Type B pancreatic cell (in vitro differentiated cells): ENCODE data around the gene HUS1. TPM values are rescaled to one million over a fixed set of nuclear protein-coding genes. Genes with fewer than 3 reads are reported as not detected.
A peak's percentile ranks its signal among the peaks of the same experiment; 100 is the strongest.
"Not testable (repeated sequence)": the region's sequence is repeated elsewhere in the genome, so short reads cannot be mapped to it uniquely, and the experiment has no call there.

Experiments used
- DNase-seq: peaks from one replicate; pipeline ENCODE4 v3.0.0; 2021; ENCODE audit warnings: mixed read lengths; ENCODE audit not compliant: unreplicated experiment; ENCODE audit errors: extremely low spot score
- H3K27ac Mint-ChIP-seq: 2 replicates; pipeline ENCODE4 v1.8.0; 2021; ENCODE audit warnings: mild to moderate bottlenecking, mixed read lengths
- H3K27me3 Mint-ChIP-seq: 2 replicates; pipeline ENCODE4 v1.8.0; 2021; ENCODE audit warnings: mixed read lengths
- H3K36me3 Mint-ChIP-seq: 2 replicates; pipeline ENCODE4 v1.8.0; 2021; ENCODE audit warnings: mixed read lengths
- H3K4me1 Mint-ChIP-seq: one replicate; pipeline ENCODE4 v1.8.0; 2021; ENCODE audit warnings: mixed read lengths; ENCODE audit not compliant: unreplicated experiment
- H3K4me3 Mint-ChIP-seq: 2 replicates; pipeline ENCODE4 v1.8.0; 2021; ENCODE audit warnings: mild to moderate bottlenecking, mixed read lengths
- H3K9me3 Mint-ChIP-seq: 2 replicates; pipeline ENCODE4 v1.8.0; 2021; ENCODE audit warnings: mixed read lengths
- total RNA-seq: library from RNA; stranded (reverse); gene quantifications from 2 replicates; pipeline ENCODE4 v1.2.1, GENCODE V29; 2021; ENCODE audit warnings: low replicate concordance
- TF ChIP-seq, protein P1 (sequence below): fragments of 200-600 bp; sonication (generic); conservative IDR thresholded peaks from 2 replicates; pipeline ENCODE4 v1.5.0; 2021; ENCODE audit warnings: antibody characterized with exemption, mild to moderate bottlenecking

The HUS1 gene
- total RNA-seq, 1 donor from 2014 or later, result 34.5 TPM

DNA sequence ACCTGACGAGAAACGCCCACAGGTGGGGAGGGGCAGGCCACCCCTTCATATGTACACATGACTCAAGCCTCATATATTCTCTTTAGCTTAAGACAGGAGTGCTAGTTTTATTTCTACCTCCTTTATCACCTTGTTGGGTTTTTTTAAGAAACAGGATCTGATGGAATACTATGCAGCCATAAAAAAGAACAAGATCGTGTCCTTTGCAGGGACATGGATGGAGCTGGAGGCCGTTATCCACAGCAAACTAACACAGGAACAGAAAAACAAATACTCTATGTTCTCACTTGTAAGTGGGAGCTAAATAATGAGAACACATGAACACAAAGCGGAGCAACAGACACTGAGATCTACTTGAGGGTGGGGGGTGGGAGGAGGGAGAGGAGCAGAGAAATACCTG is 11.2 kb upstream of the HUS1 start:
- no peak for DNase-seq
- Mint-ChIP-seq H3K4me1 (peaks cover 28% of the 10 kb centered on the region), H3K27ac (peak overlapping the region; percentile 45), H3K4me3 (peak overlapping the region; percentile 29), H3K9me3 (peaks cover 6% of the 10 kb centered on the region), H3K36me3 (peaks cover 4% of the 10 kb centered on the region), H3K27me3 (peaks cover 5% of the 10 kb centered on the region)
- TF ChIP-seq, protein P1, sequence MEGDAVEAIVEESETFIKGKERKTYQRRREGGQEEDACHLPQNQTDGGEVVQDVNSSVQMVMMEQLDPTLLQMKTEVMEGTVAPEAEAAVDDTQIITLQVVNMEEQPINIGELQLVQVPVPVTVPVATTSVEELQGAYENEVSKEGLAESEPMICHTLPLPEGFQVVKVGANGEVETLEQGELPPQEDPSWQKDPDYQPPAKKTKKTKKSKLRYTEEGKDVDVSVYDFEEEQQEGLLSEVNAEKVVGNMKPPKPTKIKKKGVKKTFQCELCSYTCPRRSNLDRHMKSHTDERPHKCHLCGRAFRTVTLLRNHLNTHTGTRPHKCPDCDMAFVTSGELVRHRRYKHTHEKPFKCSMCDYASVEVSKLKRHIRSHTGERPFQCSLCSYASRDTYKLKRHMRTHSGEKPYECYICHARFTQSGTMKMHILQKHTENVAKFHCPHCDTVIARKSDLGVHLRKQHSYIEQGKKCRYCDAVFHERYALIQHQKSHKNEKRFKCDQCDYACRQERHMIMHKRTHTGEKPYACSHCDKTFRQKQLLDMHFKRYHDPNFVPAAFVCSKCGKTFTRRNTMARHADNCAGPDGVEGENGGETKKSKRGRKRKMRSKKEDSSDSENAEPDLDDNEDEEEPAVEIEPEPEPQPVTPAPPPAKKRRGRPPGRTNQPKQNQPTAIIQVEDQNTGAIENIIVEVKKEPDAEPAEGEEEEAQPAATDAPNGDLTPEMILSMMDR, result no peak

DNA sequence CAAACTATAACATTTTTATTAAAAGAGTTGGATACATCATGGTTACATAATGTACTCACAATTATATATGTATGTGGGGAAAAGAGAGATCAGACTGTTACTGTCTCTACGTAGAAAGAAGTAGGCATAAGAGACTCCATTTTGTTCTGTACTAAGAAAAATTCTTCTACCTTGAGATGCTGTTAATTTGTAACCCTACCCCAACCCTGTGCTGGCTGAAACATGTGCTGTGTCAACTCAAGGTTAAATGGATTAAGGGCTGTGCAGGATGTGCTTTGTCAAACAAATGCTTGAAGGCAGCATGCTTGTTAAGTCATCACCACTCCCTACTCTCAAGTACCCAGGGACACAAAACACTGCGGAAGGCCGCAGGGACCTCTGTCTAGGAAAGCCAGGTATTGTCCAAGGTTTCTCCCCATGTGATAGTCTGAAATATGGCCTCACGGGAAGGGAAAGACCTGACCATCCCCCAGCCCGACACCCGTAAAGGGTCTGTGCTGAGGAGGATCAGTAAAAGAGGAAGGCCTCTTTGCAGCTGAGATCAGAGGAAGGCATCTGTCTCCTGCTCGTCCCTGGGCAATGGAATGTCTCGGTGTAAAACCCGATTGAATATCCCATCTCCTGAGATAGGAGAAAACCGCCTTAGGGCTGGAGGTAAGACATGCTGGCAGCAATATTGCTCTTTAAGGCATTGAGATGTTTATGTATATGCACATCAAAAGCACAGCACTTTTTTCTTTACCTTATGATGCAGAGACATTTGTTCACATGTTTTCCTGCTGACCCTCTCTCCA is 10.4 kb upstream of the HUS1 start:
- H3K36me3 Mint-ChIP-seq, H3K9me3 Mint-ChIP-seq, DNase-seq, H3K27me3 Mint-ChIP-seq: not testable (repeated sequence)
- H3K4me1 Mint-ChIP-seq, result peaks cover 28% of the 10 kb centered on the region
- peak overlapping the region; percentile 45 for H3K27ac Mint-ChIP-seq
- H3K4me3 Mint-ChIP-seq, result peak overlapping the region; percentile 65

DNA sequence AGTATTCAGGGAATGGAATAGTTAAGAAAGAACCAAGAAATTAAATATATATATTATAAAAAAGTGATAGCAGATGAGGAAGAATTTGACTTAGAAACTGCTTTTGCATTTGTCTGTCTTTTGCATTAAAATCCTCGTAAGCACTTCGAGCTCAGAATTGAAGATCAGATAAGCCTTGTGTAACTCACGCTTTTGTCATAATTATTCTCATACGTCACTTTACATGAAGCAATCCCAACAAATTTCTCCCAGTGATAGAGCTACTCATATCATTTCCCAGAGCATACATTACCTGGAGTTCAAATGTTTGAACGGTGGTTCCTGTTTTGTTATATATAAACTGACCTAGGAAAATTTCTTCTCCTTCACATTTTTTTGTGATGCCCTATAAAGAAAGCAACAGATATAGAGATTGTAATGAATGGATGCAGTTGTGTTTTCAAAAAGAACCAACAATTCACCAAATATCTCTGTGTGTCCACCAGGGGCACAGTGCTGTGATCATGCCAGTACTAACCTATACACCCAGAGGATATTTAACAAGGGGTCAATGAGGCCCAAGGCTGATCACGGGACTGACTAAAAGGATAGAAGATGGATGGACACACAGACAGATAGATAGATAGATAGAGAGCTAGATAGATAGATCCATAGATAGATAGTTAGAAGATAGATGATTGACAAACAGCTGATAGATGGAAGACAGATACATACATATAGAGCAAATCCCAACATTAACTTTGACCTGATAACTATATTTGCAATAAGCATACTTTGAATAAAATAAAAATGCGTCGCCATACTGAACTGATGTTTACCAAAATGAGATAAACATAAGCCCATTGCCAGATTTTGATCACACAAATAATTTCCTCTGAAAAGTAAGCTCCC is 9.3 kb upstream of the HUS1 start:
- no peaks in the 10 kb centered on the region for H3K36me3 Mint-ChIP-seq
- H3K9me3 Mint-ChIP-seq, result no peaks in the 10 kb centered on the region
- H3K27me3 Mint-ChIP-seq, result no peaks in the 10 kb centered on the region
- H3K4me3 Mint-ChIP-seq, result peak overlapping the region; percentile 4
- peak overlapping the region; percentile 1 for H3K27ac Mint-ChIP-seq
- TF ChIP-seq, protein P1, result peak; percentile 71
- no peak for DNase-seq
- H3K4me1 Mint-ChIP-seq, result peaks cover 28% of the 10 kb centered on the region

DNA sequence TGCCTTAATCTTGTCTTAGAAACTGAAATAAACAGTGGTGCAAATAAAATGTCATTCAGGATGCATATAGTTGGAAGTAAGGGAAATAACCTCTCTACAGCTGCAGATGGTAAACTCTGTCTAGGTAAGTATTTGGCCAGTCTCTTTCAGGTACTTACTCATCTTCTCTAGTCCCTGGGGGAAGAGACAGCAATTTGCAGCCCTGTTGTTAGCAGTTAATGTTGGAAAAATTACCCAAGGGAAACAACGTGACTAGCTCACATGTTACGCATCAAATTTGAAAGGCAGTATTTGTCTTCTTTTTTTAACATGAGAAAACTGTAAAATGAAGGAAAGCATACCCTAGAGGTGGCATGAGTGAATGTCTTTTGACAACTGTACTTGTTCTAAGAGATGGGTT is 3.2 kb upstream of the HUS1 start:
- DNase-seq, result no peak
- Mint-ChIP-seq H3K27ac (no peak overlapping the region), H3K9me3 (no peaks in the 10 kb centered on the region), H3K36me3 (peaks cover 7% of the 10 kb centered on the region), H3K4me3 (no peak overlapping the region), H3K4me1 (peaks cover 15% of the 10 kb centered on the region), H3K27me3 (no peaks in the 10 kb centered on the region)
- TF ChIP-seq, protein P1, result no peak

DNA sequence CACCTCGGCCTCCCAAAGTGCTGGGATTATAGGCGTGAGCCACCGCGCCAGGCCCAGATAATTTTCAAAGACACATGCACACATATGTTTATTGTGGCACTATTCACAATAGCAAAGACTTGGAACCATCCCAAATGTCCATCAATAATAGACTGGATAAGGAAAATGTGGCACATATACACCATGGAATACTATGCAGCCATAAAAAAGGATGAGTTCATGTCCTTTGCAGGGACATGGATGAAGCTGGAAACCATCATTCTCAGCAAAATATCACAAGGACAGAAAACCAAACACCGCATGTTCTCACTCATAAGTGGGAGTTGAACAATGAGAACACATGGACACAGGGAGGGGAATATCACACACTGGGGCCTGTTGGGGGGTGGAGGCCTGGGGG is 1.2 kb upstream of the HUS1 start:
- not testable (repeated sequence) for H3K4me3 Mint-ChIP-seq, H3K27me3 Mint-ChIP-seq, H3K27ac Mint-ChIP-seq, H3K9me3 Mint-ChIP-seq, DNase-seq
- peaks cover 16% of the 10 kb centered on the region for H3K36me3 Mint-ChIP-seq
- peaks cover 15% of the 10 kb centered on the region for H3K4me1 Mint-ChIP-seq

DNA sequence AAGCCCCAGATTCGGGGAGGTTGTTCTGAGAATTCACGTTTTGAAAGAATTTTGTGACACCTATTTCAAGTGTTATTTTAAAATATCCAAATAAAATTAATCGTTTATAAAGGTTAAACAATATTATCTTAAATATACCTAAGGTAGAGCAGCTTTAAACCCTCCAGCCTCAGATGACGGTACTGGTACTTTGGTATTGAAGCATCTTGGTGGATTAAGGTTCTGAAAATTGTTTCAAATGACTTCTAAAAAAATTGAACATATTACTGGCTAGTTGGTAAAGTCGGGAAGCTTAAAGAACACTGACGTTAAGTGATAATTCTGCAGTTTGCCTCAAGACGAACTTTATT is 392 bp upstream of the HUS1 start:
- peaks cover 17% of the 10 kb centered on the region for H3K36me3 Mint-ChIP-seq
- no peak overlapping the region for H3K27ac Mint-ChIP-seq
- TF ChIP-seq, protein P1, result no peak
- H3K4me1 Mint-ChIP-seq, result peaks cover 15% of the 10 kb centered on the region
- H3K27me3 Mint-ChIP-seq, result no peaks in the 10 kb centered on the region
- no peak for DNase-seq
- H3K9me3 Mint-ChIP-seq, result no peaks in the 10 kb centered on the region
- peak overlapping the region; percentile 99 for H3K4me3 Mint-ChIP-seq
